Peyer's patch (tissue), 4 donors: ENCODE measurements around the gene SPATA6.

Source experiments
- CTCF ChIP-seq, 6 experiments: fragments of 450-650 bp in 4 of 6; fragments of 200-600 bp in 2 of 6; sonication (generic) in 1 of 6; IDR thresholded peaks; one replicate each; pipeline ENCODE4 v1.5.1; 2017 to 2019; ENCODE audit warnings: antibody characterized with exemption in 6 of 6, mild to moderate bottlenecking in 3 of 6, moderate library complexity in 1 of 6
- POLR2A ChIP-seq, 2 donors: fragments of 450-650 bp; IDR thresholded peaks; one replicate each; pipeline ENCODE4 v1.5.1; 2017; ENCODE audit warnings: antibody characterized with exemption in 2 of 2, mild to moderate bottlenecking in 2 of 2, moderate library complexity in 2 of 2

- TF ChIP-seq CTCF (IDR thresholded peaks at IDR 0.05), result no peak
- TF ChIP-seq POLR2A (IDR thresholded peaks at IDR 0.05), result no peak
These were observed 57.0 kb downstream of the SPATA6 start for GRCh38 chr1:48415050-48415449.
